Measurements from ENCODE around the gene PC. TPM values are rescaled to one million over a fixed set of nuclear protein-coding genes. Genes with fewer than 3 reads are reported as not detected.

Gene PC
- total RNA-seq, 1 experiment from 2014 or later, result 37.1 TPM

DNA sequence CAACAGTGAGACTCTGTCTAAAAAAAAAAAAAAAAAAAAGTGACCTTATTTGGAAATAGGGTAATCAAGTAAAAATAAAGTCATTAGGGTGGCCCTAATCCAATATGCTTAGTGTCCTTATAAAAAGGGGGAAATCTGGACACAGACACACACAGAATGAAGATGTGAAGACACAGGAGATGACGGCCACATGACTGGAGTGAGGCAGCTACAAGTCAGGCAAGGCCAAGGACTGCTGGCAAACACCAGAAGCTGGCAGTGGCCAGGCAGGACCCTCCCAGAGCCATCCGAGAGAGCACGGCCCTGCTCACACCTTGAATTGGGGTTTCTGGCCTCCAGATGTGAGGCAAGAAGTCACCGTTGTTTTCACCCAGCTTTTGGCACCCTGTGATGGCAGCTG lies 72.7 kb downstream of the PC start:
- no peak for DNase-seq (ENCODE audit: low read depth)

DNA sequence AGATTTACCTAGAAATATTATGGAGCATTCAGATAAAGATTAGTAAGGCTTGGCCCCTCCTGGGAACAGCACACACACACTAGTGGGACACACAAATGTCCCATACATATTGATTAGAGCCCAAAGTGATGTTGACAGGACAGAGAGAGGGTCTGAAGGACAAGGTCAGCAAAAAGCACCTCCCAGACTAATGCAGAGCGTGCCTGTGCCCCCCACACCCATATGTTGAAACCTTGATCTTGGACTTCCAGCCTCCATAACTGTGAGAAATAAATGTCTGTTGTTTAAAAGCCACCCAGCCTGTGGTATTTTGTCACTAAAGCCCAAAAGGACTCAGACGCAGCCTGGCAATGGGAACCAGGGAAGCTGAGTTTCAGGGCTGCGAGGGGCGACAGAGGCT lies 73.7 kb downstream of the PC start:
- no peak for DNase-seq (ENCODE audit: low read depth)

DNA sequence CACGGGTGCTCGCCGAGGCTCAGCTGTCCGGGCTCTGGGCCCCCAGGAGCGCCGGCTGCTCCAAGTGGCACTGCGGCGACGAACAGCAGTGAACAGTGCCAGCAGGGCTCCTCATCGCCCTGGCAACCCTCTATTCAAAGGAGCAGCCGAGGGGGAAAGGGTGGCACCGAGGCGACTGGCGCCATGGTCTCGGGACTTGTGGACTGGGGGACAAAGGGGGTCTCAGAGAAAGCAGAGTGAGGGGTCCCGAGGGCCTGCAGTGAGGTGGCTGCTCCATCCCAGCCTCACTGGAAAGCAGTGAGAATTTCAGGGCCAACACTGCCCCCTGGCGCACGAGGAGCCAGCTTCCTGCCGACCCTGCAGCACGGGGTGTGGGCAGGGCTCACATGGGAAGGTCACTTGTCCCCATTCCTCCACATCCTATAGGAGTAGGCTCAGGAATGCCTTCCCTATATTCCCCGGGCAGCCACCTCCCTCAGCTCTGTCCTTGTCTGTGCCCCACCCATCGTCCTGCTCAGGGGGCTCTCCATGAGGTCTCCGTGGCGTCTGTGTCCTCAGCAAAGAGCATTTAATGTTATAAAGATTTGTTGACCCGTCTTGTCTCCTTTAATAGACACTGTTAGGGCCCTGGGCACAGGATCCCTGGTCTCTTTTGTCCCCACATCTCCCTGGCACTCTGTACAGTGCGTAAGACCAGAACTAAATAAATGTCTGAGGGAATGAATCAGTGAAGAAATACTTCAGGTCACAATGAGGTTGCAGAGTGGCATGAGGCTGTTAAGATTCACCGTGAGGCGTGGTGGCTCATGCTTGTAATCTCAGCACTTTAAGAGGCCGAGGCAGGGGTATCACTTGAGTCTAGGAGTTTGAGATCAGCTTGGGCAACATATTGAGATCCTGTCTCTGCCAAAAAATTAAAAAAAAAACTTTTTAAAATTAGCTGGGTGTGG lies 74.9 kb downstream of the PC start:
- DNase-seq (ENCODE audit: low read depth), result peak; percentile 90

DNA sequence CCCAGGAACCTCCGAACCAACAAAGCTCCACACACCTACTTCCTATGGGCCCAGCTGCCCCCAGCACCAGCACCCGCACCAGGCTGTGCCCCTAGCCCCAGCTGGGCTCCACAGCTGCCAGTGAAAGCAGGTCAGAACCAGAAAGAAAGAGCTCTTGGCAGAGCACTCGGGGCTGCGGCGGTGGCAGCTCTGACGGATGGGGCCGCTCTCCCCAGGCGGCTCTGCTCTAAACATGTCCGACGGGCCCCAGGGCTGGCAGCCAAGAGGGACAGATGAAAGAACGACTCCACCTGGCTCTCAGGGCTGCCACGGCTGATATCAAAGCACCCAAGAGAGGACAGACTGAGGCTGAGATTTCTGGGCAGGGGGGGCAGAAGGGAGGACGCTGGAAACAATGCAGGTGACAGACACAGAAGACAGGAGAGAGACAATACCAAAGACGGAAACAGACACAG lies 75.6 kb downstream of the PC start:
- DNase-seq (ENCODE audit: low read depth), result no peak

DNA sequence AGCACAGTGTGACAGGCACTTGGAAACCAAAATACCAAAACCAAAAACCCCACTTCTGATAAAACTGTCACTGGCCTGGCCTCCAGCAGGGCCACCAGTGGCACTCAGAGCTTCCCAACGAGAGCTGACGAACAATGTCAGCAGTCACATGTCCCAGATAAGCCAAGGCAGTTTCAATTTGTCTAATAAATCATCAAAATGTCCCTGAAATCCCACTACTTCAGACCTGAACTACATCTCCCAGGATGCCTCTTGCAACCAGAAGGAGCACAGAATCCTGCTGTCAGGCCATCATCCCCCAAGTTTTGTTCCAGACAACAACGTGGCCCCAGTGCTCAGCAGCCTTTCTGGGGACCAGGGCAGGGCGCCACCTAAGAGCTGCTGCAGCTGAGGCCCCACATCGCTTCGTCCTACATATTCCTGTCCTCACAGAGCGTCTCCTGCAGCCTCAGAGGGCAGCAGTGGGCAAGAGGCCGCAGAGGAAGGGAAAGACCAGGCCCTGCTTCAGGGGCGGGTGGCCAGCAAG lies 76.2 kb downstream of the PC start:
- DNase-seq (ENCODE audit: low read depth), result no peak

DNA sequence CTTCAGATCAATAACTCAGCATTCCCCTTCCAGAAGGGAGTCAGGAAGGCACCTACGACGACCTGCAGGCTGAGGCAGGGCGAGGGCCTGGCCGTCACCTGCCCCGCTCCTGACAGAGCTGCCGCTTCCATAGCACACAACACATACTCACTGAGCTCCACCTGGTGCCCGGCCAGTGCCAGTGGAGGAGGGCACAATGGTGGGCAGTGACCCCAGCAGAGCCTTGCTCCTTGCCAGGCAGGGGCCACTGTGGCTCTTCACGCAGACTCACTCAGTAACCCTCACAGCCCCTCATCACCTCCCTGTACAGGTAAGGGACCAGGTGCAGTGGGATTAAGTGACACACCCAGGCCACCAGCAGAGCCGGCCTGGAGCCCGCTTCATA lies 76.7 kb downstream of the PC start:
- DNase-seq (ENCODE audit: low read depth), result no peak

DNA sequence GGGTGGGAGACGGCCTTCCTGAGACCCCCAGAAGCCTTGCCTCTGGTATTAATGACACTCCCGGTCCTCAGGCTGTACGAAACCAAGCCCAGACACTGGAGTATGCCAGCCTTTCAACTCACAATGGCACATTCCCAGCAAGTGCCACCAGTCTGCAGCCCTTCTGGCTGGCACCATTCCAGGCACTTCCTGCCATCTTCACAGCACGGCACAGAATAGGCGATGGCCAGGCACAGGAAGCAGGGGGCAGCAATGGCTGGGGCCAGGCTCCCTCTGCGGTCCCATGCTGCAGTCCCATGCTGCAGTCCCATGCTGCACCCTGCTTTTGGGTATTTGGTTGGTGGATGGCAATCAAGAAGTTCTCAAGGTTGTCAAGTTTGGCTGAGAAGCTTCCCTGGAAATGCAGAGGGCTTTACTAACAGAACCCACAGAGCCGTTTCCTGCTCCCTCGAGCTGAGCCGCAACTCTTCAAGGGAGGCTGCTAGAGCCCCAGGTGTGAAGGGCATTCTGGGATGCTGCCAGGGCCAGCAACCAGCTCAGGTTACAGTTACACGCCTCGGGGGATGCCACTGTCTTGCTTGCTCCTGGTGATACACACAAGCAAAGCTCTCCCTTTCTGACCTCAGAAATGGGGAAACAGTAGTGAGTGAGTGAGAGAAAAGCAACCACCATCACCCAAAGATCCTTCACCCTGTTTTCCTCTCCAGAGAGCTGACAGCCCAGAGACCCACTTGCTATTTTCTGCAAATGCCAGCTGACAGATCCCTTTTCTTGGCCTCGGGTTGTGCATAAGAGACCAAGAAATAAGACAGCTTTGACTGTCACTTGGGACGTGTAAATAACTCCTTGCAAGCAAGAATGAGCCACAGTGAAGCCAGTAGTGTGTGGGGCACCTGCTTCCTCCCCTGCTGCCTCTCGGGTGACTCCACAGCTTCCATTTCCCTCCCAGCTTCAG lies 77.4 kb downstream of the PC start:
- DNase-seq (ENCODE audit: low read depth), result peak; percentile 97

DNA sequence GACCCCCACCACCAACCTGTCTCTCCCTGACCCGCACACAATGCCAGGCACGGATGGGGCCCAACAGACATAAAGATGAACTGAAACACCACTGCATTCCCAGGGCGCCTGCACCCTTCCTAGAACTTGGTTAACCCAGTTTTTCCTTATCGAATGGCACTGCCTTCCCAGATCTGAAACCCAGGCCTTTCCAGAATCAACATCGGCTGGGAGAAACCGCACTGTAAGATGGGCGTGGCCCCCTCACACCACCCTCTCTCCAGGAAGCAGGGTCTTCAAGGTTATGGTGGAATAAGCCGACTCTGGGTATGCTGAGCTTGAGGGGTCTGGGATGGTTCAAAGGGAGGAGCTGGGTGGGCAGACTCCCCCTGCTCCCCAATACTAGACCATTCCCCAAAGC lies 78.2 kb downstream of the PC start:
- no peak for DNase-seq (ENCODE audit: low read depth)

DNA sequence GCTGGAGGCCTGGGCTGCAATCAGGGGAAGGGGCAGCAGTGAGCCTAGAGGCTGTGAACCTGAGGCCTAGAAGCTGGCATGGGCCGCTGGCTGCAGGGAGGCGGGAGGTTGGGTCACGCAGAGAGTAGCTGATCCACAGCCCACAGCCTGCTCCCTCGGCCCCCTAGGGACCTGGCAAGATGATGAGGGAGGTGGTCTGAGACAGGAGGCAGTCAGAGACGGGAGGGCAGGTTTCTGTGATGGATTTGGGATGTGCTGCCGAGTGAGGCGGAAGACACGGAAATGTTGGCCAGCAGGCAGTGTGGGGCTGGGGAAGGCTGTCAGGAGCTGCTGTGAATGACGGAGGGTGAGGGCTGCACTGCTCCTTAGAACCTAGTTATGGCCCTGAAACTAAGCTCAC lies 78.6 kb downstream of the PC start:
- DNase-seq (ENCODE audit: low read depth), result no peak

DNA sequence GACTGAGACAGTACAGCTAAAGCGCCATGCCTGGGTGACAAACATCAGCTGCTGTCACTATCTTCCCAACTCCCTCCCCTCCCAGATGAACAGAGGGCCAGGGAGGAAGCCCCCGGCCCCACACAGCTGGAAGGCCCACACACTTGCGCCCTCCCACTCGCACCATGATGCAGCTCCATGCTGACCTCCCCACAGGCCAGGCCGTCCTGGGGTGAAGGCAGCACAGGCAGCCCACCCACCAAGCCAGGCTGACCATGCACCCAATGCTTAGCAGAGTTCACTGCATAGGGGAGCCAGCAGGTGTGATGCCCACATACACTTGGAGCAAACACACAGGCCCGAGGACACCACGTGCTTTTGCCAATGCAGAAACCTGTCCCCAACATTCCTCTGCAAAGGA lies 79.2 kb downstream of the PC start:
- no peak for DNase-seq (ENCODE audit: low read depth)

DNA sequence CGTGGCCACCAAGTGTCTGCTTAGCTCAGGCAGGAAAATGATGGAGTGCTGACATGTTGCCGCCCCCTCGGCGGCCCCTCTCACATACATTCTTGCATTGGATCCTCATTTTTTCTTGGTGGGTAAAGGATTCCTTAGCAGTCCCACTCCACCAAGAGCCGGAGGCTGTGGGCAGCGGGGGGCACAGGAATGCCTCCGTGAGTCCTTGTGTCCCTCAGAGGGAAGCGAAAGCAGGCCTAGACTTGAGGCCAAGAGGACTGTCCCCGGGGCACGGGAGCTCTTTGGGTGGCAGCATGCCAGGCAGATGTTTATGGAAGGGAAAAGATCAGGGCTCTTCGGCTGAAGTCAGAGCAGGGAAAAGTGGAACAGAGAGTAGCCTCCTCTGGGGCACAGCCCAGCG lies 79.7 kb downstream of the PC start:
- DNase-seq (ENCODE audit: low read depth), result no peak

DNA sequence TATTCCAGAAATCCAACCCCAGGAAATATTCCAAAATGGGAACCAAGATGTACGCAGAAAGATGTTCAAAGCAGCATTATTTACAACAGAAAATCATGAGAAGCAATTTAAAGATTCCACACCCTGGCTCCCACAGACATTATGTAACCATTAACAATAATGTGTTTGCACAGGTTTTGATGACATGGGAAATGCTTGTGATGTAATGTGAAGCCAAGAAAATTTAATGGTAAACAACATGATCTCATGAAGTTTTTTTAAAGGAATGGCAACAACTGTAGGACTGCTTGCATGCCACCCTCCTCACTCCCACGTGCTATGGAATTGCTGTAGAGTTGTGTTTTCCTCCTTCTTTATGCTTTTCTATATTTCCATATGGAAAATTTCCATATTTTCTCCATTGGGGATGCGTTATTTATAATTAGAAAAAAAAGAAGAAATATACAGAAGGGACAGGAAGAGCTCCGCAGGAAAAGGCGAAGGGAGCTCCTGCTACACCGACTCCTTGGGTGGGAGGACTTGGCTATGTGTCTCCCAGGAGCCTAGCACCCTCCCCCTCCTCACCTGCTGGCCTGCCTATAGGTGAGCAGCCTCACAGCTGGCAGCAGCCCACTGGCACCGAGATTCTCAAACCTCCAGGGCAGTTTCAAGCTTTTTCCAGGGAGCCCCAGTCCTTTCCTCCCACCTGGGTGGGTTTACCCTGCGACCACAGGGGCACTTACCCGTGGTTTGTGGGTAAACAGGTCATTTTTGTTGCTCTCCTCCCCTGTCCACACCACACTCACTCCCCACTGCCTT lies 80.4 kb downstream of the PC start:
- DNase-seq (ENCODE audit: low read depth), result no peak

DNA sequence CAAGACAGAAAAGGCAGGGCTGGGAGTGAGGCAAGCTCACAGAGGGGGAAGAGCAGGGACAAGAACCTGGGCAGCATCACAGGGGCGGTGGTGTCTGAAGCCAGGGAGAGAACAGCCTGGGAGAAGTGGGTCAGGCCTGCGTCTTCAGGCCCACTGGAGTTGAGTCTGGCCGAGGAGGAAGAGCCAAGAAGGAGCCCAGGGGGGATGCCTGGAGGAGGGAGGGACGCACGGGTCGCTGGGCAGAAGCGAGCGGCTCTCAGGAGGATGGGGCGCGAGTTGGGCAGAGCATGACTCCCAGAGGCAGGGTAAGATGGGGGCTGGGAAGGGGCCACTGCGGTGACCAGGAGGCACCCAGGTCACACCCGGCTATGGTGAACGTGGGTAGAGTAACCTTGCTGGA lies 82.8 kb downstream of the PC start:
- DNase-seq (ENCODE audit: low read depth), result no peak

DNA sequence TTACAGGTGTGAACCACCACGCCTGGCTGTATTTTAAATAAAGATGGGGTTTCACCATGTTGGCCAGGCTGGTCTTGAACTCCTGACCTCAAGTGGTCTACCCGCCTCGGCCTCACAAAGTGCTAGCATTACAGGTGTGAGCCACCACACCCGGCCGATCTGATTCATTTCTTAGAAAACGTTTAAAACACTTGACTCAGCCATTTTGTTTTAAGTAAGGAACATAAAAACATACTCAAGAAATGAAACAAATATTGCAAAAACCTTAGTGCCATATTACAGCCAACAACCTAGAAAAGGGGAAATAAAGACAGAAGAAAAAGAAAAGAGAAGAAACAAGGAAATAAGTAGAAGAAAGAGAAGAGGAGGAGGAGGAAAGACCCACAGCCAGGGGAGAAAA lies 84.0 kb downstream of the PC start:
- DNase-seq (ENCODE audit: low read depth), result no peak

DNA sequence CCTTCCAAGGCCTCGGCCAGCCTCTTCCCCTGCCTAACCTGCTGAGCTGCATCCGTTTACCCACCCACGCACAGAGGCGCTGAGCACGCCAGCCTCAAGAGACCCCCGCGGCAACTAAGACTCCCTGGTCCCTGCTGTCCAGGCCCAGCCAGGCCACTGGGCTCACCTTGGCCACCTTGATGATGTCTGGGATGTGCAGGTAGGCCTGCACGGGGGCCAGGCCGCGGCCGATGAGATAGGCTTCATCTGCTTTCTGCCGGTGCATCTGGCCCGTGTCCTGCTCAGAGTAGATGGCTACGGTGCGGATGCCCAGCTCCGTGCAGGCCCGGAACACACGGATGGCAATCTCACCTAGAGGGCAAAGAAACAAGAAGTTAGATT lies 86.7 kb downstream of the PC start:
- no peak for DNase-seq (ENCODE audit: low read depth)

DNA sequence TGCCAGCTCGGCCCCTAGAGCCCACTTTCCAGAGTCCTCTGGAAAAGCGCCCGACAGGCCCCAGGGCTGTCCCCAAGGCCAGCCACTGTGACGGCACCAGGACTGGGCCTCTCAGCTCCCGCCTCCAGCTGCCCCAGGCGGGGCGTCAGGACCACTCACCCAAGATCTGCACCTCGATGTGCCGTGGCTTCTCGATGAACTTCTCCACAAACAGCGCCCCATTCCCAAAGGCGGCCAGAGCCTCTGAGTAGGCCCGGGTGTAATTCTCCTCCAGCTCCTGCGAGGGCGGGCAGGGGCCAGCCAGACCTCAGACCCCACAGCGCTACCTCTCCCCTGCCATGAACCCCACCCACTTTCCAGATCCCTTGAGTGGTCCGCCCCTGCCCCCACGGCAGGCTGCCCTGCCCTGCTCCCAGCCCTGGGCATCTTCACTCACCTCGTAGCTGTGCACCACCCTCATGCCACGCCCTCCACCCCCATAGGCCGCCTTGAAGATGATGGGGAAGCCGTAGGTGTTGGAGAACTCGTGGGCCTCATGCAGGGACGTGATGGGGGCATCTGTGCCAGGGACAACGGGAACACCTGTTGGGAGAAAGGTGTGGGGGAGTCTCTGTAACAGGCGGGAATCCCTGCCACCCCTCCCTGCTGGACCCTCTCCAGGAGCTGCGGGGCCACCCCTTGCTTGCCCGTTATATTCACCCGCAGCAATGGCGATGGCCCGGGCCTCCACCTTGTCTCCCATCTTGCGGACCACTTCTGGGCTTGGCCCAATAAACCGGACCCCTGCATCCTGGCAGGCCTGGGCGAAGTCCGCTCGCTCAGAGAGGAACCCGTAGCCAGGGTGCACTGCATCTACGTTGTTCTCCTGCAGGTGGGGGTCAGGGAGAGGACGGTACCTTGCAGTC lies 87.3 kb downstream of the PC start:
- no peak for DNase-seq (ENCODE audit: low read depth)

DNA sequence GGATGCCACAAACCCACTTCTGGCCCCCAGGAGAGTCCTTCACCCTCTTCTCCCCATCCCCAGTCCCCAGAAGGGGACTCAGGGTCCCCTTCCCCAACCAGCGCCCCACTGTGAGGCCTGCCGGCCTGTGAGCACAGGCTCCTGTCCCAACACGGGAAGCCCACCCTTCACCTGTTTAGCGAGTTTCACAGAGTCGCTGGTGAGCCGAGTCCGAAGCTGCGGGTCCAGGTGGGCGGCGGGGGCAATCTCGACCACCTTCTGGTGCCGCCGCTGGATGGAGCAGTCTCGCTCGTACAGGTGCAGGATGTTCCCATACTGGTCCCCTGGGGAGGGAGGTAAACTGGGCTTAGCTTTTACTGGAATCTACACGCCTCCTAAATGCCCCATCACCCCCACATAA lies 88.1 kb downstream of the PC start:
- DNase-seq (ENCODE audit: low read depth), result no peak

DNA sequence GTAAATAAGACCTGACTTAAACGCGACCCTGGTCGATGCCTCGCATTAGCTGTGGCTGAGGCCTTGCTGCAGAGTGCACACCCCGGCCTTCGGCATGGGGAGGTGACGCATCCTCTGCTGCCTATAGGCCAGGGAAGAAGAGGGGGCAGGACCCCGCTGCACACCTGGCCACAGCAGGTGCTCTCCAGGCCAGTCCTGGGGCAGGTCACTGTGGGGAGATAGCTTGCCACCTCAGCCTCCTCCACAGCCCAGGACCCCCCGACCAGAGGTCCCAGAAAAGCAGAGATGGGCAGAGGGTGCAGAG lies 88.7 kb downstream of the PC start:
- DNase-seq (ENCODE audit: low read depth), result no peak

DNA sequence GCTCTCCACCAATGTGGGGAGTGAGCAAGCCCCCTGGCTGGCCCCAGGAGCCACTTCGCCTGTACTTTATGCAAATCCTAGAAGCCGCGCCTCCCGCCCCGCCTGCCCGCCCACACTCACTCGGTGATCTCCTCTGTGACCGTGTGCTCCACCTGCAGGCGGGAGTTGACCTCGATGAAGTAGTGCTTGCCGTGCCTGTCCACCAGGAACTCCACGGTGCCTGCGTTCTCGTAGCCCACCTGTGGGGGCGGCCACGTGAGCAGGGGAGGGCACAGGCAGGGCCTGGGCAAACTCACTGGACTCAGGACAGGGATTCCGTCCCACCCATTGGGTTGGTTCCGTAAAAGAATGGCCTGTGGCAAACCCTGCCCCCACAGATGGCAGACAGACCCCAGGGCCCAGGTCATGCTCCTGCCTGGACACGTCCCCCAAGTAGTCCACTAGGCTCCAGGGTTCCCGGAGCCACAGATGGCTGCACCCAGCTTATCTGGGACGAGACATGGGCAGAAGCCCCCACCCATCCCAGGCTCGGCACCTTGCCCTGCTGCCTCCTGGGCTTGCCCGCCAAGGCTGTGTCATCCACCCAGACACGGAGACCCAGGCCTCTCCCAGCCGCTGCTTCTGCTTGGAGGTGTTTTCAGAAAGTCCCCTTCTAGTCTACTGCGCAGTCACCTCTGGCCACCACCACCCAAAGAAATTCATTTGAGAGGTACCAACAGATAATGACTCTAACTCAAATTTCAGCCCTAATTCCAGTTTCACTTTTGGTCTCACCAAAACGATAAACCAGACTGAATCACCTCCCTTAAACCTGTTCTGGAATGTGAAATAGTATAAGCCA lies 89.2 kb downstream of the PC start:
- DNase-seq (ENCODE audit: low read depth), result no peak
